Activated CD8-positive, alpha-beta memory T cell treated with anti-CD3 and anti-CD28 coated beads for 4 hours (primary cell): ENCODE measurements around the gene NOXO1.
"Not testable (repeated sequence)": the region's sequence is repeated elsewhere in the genome, so short reads cannot be mapped to it uniquely, and the experiment has no call there.

ENCODE experiments used
- DNase-seq, 2 donors: peaks; one replicate each; pipeline ENCODE4 v3.0.0-alpha.2; 2020; ENCODE audit warnings: low read depth in 2 of 2

NOXO1 gene

DNA sequence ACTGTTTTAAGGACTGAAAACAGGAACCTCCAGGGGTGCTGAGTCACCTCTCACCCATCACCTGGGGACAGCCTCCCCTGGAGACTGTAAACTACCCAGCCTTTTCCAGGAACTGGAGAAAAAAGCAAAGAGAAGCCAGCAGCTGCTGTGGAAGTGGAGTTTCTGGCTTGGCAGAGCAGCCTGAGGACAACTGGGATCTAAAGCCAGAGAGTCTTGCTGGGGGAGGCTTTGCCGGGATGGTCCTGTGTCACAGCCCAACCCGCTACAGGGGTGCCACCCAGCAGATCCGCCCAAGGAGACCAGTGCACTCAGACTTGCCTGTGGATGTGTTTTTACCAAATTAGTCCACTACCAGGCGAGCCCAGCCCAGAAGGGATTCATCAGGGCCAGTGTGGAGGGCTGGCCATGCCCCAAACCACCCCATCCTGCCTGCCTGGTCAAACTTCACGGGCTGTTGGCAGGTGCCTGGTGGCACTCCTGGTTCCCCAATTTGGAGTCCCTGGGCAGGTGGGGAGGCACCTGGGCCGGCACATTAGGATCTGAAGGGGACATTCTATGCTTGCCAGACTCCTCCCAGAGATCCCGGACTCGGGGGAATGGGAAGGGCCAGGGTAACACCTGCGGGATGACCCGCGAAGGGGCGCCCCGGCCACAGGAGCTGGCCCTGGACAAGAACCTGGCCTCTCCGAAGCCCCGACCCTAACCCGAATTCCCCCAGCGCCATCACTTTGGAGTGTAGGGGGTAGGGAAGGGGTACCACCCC, 39.0 kb downstream of the NOXO1 start:
- DNase-seq: no peak

DNA sequence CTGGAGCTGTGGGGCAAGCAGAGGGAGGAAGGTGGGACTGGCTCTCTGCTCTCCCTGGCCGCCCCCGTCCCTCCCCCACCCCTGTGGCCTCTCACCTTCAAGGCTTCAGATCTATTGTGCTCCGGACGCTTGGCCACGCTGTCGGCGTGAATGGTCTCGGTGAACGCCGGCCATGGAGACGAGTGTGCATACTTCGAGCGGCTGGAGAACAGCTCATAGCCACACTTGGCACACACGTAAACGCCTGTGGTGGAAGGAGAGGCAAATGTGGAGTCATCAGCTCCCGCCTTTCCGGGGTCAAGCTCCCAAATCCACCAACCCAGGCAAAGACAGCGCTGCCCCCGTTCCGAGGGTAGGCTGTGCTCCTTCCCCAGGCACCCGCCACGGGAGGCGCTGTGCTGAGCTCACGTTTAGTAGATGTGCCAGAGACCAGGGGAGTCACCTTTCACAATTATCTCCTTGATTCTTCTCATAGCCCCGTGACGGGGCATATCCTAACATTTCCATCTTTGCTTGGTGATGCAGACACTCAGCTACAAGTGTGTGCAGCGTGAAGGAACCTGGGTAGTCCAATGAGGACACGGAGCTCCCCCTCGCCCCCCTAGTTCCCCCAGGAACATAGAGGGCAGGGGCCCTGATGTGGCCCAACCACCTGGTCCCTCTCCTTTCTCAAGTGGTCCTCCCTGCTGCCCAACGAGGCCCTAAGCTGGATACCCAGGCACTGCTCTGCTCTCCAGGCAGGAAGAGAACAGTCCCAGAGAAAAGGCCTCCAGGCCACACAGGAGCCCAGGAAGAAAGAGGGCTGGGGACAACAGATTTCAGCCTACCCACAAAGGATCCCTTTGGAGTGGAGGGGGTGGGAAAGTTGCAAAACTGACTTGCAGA, 39.9 kb downstream of the NOXO1 start:
- DNase-seq: no peak

DNA sequence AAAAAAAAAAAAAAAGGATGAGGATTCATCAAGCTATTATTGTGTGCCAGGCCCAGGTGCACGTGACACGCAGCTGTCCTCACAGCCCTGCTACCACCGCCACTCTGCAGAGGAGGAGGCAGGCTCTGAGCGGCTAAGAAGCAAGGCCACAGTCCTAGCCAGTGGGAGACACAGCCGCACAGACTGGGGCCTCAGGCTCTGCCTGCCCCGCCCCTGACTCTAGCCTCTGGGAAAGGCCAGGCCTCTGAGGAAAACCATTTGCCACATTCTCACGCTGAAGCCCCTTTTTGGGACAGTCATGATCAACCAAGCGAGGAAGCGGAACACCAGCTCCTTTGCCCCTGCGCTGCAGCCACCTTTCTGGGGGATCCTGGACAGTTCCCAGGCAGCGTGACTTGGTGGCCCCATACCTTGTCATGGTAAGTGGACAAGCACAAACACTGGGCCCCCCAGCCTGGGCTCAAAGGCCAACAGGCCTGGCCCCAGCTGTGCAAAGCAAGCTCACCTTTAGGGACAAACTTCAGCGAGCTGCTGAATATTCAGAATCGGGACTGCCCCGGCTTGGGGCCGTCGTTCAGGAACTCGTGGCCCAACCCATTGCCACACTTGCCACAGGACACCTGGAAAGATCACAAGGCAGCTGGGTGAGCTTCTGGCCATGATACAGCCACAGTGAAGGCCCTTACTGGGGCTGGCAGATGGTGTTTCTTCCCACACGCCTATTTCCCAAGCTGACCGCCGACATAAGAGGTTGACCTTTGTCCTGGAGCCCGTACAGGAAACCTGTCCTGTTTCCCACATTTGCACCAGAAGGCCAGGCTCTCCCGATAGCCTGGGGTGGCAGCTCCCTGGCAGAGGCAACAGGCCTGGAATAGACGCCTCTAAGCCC, 40.8 kb downstream of the NOXO1 start:
- no peak for DNase-seq

DNA sequence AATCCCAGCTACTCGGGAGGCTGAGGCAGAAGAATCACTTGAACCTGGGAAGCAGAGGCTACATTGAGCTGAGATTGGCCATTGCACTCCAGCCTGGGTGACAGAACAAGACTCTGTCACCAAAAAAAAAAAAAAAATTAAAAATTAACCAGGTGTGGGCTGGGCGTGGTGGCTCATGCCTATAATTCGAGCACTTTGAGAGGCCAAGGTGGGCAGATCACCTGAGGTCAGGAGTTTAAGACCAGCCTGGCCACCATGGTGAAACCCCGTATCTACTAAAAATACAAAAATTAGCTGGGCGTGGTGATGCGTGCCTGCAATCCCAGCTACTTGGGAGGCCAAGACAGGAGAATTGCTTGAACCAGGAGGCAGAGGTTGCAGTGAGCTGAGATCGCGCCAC, 41.4 kb downstream of the NOXO1 start:
- not testable (repeated sequence) for DNase-seq

DNA sequence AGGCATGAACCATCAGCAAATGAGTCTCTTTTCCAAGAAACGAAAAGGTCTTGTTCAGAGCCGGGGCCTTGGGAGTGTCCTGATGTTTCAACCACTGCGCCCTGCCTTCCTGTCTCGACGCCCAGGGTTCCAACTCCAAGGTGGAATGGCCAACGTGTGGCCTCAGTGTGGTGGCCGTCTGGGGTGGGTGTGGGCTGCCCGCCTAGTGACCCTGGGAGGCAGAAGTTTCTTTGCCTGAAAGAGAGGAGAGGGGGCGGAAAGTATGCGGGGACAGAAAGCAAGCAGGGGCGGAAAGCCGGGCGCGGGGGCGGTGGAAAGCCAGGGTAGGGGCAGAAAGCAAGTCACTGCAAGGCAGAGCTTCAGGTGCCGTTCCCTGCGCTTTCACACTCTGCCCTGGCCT, 42.4 kb downstream of the NOXO1 start:
- no peak for DNase-seq

DNA sequence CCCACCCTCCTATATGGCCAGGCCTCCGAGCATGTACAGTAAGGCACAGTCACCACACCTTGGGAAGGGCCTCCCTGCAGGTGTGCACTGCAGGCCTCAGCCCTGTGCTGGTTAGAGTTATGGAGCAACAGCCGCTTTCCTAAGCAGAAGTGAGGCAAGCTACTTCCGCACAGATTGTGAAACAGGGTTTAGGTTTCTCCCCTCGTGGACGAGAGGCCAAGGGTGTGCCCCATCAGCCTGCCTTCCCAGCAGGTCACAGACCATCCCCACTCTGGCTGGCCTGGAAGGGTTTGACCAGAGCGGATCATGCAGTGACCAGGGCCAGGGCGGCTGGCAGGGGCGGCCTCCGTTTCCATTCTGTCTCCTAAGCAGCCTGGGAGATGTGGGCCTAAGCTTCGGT, 43.0 kb downstream of the NOXO1 start:
- DNase-seq: no peak

DNA sequence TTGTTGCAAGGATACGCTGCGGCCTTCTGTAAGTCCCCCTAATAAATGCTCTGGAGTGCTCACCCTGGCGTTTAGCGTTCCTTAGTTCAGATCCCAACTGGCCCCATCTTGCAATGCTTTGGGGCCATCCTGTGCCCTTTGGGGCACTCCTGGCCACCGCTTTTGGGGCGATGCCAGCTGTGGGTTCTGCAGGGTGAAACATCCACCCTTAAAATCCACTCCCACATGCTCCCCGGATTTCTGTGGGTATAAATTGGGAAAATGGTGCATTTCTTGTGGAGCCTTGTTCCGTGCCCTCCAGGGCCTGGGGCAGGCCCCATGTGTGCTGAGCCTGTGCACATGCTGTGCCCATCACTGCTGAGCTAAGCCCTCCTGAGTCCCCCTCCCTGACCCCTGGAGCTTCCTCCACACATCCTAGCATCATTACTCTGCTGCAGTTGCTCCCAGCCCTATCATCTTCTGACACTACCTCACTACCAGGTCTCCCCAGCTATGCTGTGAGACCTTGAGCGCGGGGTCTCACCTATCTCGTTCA, 44.3 kb downstream of the NOXO1 start:
- DNase-seq: no peak

DNA sequence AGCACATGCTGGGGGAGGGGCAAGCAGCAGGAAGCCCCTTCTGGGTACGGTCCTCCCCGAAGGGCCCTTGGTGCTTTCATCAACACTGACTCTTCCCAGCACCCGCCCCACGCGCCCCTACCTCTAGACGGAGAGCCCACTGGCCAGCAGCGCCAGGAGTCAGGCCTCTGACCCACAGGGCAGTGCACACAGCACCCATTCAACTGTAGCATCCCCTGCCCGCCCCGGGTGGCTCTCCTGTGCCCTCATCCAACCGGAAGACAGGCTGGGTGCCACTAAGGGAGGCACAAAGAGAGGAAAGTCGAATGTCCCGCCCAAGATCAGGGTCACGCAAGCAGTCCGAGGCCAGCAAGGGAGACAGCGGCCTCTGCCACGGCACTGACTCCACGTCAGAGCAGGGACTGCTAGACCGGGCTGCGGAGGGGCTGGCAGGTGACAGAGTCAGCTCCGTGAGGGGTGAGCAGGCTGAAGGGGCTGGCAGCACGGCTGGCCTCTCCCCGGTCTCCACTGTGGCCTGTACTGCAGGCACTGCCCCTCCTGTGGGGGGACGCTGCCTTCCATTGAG, 48.1 kb downstream of the NOXO1 start:
- DNase-seq: no peak

DNA sequence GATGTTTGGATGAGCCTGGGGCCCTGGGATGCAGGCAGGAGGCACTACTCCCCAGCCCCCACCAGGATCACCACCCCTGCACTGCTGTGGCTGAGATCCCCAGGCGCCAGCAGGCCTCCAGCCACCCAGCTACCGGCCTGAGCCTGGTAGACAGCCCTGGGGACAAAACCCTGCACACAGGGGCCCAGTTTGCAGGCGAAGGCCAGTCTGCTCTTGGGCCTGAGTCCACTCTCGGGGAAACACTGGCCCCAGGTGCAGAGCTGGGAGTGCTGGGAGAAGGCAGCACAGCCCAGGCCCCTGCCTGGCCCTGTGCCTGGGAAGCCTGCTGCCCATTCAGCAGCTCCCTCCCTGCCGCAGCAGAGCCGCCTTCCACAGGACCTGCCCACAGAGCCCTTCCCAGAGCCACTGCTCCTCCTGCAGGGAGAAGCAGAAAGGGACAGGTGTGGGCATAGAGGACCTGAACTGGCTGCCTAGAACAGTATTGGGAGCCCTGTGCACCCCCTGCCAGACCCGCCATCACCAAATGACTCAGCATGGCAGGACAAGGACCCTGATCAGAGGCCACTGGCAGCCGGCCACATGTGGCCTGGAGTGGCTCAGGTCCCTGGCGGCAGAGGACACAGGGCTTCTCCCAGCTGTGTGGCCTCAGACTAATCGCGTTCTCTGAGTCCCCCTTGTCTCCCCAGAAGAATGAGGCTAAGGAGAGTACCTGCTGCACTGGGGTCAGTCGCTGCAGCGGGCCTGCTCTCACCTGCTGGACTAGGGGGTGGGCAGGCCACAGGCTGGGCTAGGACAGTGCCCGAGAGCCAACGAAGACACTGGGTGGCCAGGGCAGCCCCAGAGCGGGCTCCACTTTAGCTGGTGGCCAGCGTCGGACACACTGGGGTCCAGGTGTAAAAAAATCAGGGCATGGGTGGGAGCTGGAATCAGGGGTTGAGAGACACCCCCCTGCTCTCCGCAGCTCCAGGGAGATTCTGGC, 48.9 kb downstream of the NOXO1 start:
- DNase-seq: no peak

DNA sequence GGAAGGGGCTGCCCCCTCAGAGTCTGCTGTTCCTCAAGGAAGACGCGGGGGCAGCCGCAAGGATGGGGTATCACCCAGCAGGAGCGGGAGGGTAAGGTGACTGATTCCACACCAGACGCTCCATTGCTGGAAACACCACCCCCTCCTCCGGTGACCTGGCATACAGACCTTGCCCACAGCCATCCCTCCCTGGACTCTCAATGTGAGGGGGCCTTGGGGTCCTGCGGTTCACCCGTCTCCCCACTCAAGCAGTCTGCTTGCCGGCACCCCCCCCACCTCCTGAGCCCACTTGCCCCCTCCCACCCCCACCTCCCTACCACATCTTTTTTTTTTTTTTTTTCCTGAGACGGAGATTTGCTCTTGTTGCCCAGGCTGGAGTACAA, 50.9 kb downstream of the NOXO1 start:
- DNase-seq: no peak

DNA sequence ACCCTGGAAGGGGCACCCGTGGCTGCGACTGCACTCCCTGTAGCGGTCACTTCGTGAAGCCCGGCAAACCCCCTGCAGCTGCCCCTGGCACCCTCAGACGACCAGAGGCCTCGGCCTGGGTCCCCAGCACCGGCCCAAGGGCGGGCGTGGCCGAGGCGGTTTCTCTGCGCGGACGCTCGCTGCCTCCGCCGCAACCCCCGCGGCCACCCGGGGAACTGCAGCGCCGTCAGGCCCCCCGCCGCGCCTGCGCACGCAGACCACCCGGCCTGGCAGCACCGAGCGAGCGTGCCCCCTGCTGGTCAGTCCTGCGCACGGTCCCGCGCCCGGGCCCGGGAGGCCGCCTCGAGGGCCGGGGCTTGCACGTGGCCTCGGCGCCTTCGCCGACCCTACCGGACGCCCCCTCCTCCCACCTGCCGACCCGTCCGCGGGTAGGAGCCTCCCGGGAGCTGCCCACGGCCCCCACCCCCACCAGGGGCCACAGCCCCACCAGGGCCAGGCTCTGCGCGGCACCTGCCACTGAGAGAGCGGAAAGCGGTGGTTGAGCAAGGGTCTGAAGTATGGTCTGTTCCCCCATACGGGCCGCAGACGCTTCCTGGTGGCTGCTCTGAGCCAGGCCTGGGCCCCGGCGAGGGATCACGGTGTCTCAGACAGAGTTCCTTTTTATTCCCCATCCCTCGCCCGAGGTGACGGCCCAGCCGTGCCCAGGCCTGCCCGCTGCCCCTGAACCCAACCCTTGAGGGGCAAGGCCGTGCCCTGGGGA, 51.5 kb downstream of the NOXO1 start:
- DNase-seq: peak; percentile 79 to 84

DNA sequence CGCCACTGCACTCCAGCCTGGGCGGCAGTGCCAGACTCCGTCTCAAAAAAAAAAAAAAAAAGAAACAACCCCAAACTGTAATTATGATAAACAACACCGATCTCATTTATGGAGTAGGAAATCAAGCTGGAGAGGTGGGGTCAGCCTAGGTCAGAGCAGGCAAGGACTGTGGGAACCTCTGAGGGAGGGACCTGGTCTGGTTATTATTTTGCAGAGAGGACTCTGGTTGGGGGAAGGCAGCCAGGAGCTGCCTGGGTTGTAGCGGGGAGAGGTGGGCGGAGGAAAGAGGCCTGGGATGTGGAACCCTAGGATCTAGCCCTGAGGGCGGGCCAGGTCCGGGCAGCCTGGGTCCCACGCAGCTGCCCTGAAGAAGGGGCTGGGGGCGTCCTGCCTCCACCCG, 52.2 kb downstream of the NOXO1 start:
- no peak for DNase-seq
